PC-9 (cell line): ENCODE measurements around the gene TFEC. TPM values are rescaled to one million over a fixed set of nuclear protein-coding genes. Genes with fewer than 3 reads are reported as not detected.

Source experiments
- BruUV-seq: library from RNA; stranded (reverse); fragments of 400-500 nt; replicated peaks from 2 replicates; lab custom pipeline; 2021; lab: Mats Ljungman, UMichigan
- CTCF ChIA-PET: fragments of 300-600 bp; sonication (Branson Sonifier 250); formaldehyde crosslinking; loops from one replicate; lab custom pipeline; 2022; ENCODE audit warnings: antibody characterized with exemption; lab: Charles Lee
- POLR2A ChIA-PET: fragments of 300-600 bp; sonication (Branson Sonifier 250); formaldehyde crosslinking; loops from one replicate; lab custom pipeline; 2022; ENCODE audit warnings: antibody characterized with exemption; ENCODE audit not compliant: unreplicated experiment; lab: Charles Lee
- DNase-seq, 2 experiments: peaks; one replicate each; pipeline versions ENCODE4 v3.0.0 to v3.0.0-alpha.2; 2015 to 2022; ENCODE audit warnings: mixed read lengths in 1 of 2
- H2AFZ ChIP-seq: fragments of 200-600 bp; sonication (generic); 2 replicates; pipeline ENCODE4 v1.8.1; 2017; ENCODE audit warnings: antibody characterized with exemption
- H3F3A ChIP-seq: fragments of 200-600 bp; sonication (generic); 2 replicates; pipeline ENCODE4 v1.8.1; 2017; ENCODE audit warnings: antibody characterized with exemption, mild to moderate bottlenecking, low read depth; ENCODE audit not compliant: insufficient read depth
- H3K27ac ChIP-seq: fragments of 200-600 bp; sonication (generic); 2 replicates; pipeline ENCODE4 v1.6.1; 2016; ENCODE audit warnings: mixed run types
- H3K27me3 ChIP-seq: fragments of 200-600 bp; sonication (generic); 2 replicates; pipeline ENCODE4 v1.6.1; 2016; ENCODE audit warnings: low read depth, mixed run types; ENCODE audit not compliant: insufficient read depth
- H3K36me3 ChIP-seq: fragments of 200-600 bp; sonication (generic); 2 replicates; pipeline ENCODE4 v1.6.1; 2016; ENCODE audit warnings: low read depth, mixed run types
- H3K4me1 ChIP-seq: fragments of 200-600 bp; sonication (generic); replicated peaks from 2 replicates; pipeline ENCODE4 v1.6.1; 2016; ENCODE audit warnings: mixed run types; ENCODE audit not compliant: insufficient read depth
- H3K4me2 ChIP-seq: fragments of 200-600 bp; sonication (generic); 2 replicates; pipeline ENCODE4 v1.6.1; 2017; ENCODE audit warnings: mixed run types
- H3K4me3 ChIP-seq: fragments of 200-600 bp; sonication (generic); 2 replicates; pipeline ENCODE4 v1.6.1; 2016; ENCODE audit warnings: mixed run types
- H3K79me2 ChIP-seq: fragments of 200-600 bp; sonication (generic); 2 replicates; pipeline ENCODE4 v1.6.1; 2017; ENCODE audit warnings: low read depth, mixed run types
- H3K9me2 ChIP-seq: fragments of 200-600 bp; sonication (generic); 2 replicates; pipeline ENCODE4 v1.8.1; 2017; ENCODE audit warnings: mild to moderate bottlenecking; ENCODE audit not compliant: insufficient read depth
- H3K9me3 ChIP-seq: fragments of 200-600 bp; sonication (generic); 2 replicates; pipeline ENCODE4 v1.8.1; 2016; ENCODE audit warnings: low read depth; ENCODE audit not compliant: insufficient read depth
- H4K20me1 ChIP-seq: fragments of 200-600 bp; sonication (generic); 2 replicates; pipeline ENCODE4 v1.8.1; 2017; ENCODE audit not compliant: insufficient read depth
- EZH2 ChIP-seq: fragments of 200-600 bp; sonication (generic); IDR thresholded peaks from 2 replicates; pipeline ENCODE4 v1.8.0; 2017; ENCODE audit warnings: antibody characterized with exemption, low read depth
- intact Hi-C: fragments of 100-400 bp; cut with micrococcal nuclease; formaldehyde crosslinking; loops from one replicate; pipeline ENCODE4 v1.10.0; 2022; ENCODE audit not compliant: unreplicated experiment
- total RNA-seq: library from RNA; stranded (reverse); gene quantifications from 2 replicates; pipeline ENCODE4 v1.2.3, GENCODE V29; 2021
- TF ChIP-seq, protein P1 (sequence below): fragments of 200-600 bp; sonication (generic); conservative IDR thresholded peaks from 2 replicates; pipeline ENCODE4 v1.6.1; 2017; ENCODE audit warnings: mixed run types, antibody characterized with exemption, mild to moderate bottlenecking, moderate library complexity

Gene TFEC
- total RNA-seq, 1 experiment from 2014 or later: not detected

DNA sequence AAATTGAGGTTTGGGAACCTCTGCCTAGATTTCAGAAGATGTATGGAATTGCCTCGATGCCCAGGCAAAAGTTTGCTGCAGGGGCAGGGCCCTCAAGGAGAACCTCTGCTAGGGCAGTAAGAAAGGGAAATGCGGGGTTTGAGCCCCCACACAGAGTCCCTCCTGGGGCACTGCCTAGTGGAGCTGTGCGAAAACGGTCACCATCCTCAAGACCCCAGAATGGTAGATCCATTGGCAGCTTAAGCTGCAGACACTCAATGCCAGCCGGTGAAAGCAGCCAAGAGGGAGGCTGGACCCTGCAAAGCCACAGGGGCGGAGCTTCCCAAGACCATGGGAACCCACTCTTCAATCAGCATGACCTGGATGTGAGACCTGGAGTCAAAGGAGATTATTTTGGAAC, 15.0 kb upstream of the TFEC start:
- no TSS peak for BruUV-seq
- no peaks in the 10 kb centered on the region for H3F3A ChIP-seq
- H3K4me1 ChIP-seq: no peaks in the 10 kb centered on the region
- H3K36me3 ChIP-seq: no peaks in the 10 kb centered on the region
- no peaks in the 10 kb centered on the region for H3K9me2 ChIP-seq
- H3K79me2 ChIP-seq: no peaks in the 10 kb centered on the region
- no peak overlapping the region for H2AFZ ChIP-seq
- intact Hi-C loops: no loop called here
- no peak for TF ChIP-seq EZH2
- TF ChIP-seq, protein P1, sequence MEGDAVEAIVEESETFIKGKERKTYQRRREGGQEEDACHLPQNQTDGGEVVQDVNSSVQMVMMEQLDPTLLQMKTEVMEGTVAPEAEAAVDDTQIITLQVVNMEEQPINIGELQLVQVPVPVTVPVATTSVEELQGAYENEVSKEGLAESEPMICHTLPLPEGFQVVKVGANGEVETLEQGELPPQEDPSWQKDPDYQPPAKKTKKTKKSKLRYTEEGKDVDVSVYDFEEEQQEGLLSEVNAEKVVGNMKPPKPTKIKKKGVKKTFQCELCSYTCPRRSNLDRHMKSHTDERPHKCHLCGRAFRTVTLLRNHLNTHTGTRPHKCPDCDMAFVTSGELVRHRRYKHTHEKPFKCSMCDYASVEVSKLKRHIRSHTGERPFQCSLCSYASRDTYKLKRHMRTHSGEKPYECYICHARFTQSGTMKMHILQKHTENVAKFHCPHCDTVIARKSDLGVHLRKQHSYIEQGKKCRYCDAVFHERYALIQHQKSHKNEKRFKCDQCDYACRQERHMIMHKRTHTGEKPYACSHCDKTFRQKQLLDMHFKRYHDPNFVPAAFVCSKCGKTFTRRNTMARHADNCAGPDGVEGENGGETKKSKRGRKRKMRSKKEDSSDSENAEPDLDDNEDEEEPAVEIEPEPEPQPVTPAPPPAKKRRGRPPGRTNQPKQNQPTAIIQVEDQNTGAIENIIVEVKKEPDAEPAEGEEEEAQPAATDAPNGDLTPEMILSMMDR: no peak
- H3K4me2 ChIP-seq: no peak overlapping the region
- no peak for DNase-seq
- ChIA-PET CTCF (no interaction called here), POLR2A (no interaction called here)
- H3K9me3 ChIP-seq: no peaks in the 10 kb centered on the region
- no peaks in the 10 kb centered on the region for H3K27me3 ChIP-seq
- H4K20me1 ChIP-seq: no peaks in the 10 kb centered on the region
- no peak overlapping the region for H3K27ac ChIP-seq
- H3K4me3 ChIP-seq: no peak overlapping the region

DNA sequence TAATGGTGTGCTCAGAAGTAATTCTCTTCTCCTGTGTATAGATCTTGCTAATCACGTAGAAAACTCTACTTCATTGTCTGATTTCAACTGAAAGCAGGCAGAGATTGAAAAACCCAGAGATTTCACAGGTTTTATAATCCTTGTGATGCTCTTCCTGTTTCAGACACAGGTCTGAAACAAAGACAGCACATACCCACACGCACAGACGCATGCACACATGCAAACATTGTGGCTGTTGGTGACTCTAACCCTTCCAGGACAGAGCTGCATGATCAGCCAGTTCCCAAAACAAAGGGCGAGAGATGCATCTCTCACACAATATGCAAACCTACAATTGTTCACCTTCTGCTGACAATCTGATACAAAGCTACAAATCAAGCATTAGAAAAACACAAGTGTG, 11.1 kb upstream of the TFEC start:
- no TSS peak for BruUV-seq
- ChIA-PET POLR2A (no interaction called here), CTCF (no interaction called here)
- no peak overlapping the region for H3K27ac ChIP-seq
- H3K4me2 ChIP-seq: no peak overlapping the region
- H3K4me3 ChIP-seq: no peak overlapping the region
- no peak for DNase-seq
- no peaks in the 10 kb centered on the region for H3K79me2 ChIP-seq
- no peaks in the 10 kb centered on the region for H3K4me1 ChIP-seq
- H4K20me1 ChIP-seq: no peaks in the 10 kb centered on the region
- TF ChIP-seq, protein P1: no peak
- no peak for TF ChIP-seq EZH2
- no peaks in the 10 kb centered on the region for H3K27me3 ChIP-seq
- H3F3A ChIP-seq: no peaks in the 10 kb centered on the region
- intact Hi-C loops: no loop called here
- no peaks in the 10 kb centered on the region for H3K36me3 ChIP-seq
- H2AFZ ChIP-seq: no peak overlapping the region
- no peaks in the 10 kb centered on the region for H3K9me2 ChIP-seq
- H3K9me3 ChIP-seq: no peaks in the 10 kb centered on the region

DNA sequence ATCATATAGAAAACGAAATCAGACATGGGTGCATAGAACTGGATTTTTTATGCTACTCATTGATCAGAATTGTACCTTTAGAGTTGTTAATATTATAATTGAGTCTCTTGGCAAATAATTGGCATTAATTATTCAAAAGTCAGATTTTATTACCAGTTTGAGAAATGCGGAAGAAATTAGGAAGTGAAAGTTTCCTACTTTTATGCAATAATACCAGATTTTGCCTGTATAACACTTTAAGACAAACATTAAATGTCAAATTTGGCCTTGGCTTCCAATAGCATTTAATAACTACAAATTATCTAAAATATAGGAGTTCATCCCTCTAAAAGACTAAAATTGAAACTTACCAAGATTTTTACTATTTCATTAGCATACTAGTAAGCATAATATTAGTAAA, 6.8 kb upstream of the TFEC start:
- TF ChIP-seq, protein P1: no peak
- no peak for TF ChIP-seq EZH2
- intact Hi-C loops: no loop called here
- no peaks in the 10 kb centered on the region for H3K79me2 ChIP-seq
- ChIA-PET POLR2A (no interaction called here), CTCF (no interaction called here)
- DNase-seq: no peak
- no TSS peak for BruUV-seq
- H3F3A ChIP-seq: no peaks in the 10 kb centered on the region
- H2AFZ ChIP-seq: no peak overlapping the region
- no peak overlapping the region for H3K4me2 ChIP-seq
- H3K9me3 ChIP-seq: no peaks in the 10 kb centered on the region
- no peak overlapping the region for H3K27ac ChIP-seq
- H4K20me1 ChIP-seq: no peaks in the 10 kb centered on the region
- no peaks in the 10 kb centered on the region for H3K36me3 ChIP-seq
- no peak overlapping the region for H3K4me3 ChIP-seq
- H3K27me3 ChIP-seq: no peaks in the 10 kb centered on the region
- no peaks in the 10 kb centered on the region for H3K4me1 ChIP-seq
- no peaks in the 10 kb centered on the region for H3K9me2 ChIP-seq
